ENCODE measurements around the gene LRMDA.

- TF ChIP-seq POLR2A (IDR thresholded peaks at IDR 0.05) (no peak), CTCF (IDR thresholded peaks at IDR 0.05) (no peak)
These were observed 692.9 kb downstream of the LRMDA start for GRCh38 chr10:76124280-76124679.
